Measurements from ENCODE around the gene MRPL40.

DNA sequence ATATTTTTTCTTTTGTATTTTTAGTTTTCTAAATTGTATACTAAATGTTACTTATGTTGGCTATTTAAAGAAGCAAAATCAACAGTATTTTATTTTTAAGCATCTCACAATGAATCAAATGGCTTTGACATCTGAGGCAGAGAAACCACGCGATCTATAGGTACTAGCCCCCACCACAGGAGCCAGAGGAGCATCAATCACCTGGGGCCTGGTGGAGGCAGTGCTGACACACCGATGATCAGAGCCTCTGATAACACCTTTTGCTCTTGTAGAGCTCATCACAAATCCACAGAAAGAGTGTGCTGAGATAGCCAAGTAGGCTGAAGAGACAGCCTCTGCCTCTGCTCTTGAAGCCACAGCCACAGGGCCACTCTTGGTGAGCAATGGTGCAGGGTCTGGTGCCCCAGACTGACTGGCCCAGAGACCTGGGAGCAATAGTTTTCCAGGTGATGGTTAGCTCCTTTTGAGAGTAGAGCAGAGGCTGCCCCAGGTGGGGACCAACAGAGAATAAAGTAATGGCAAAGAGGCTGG lies 26.0 kb upstream of the MRPL40 start:
- TF ChIP-seq TARDBP (IDR thresholded peaks at IDR 0.05) (no peak), FOXA1 (IDR thresholded peaks at IDR 0.05) (no peak), SUZ12 (IDR thresholded peaks at IDR 0.05) (no peak), ZNF384 (IDR thresholded peaks at IDR 0.05) (no peak), SP1 (IDR thresholded peaks at IDR 0.05) (no peak), PKNOX1 (IDR thresholded peaks at IDR 0.05) (no peak), ELF4 (IDR thresholded peaks at IDR 0.05) (no peak), NFRKB (IDR thresholded peaks at IDR 0.05) (no peak), FOXM1 (IDR thresholded peaks at IDR 0.05; ENCODE audit: borderline replicate concordance) (no peak)

Data from HEK293T (cell line).